ENCODE data around the gene SLC22A15.

Gene SLC22A15

DNA sequence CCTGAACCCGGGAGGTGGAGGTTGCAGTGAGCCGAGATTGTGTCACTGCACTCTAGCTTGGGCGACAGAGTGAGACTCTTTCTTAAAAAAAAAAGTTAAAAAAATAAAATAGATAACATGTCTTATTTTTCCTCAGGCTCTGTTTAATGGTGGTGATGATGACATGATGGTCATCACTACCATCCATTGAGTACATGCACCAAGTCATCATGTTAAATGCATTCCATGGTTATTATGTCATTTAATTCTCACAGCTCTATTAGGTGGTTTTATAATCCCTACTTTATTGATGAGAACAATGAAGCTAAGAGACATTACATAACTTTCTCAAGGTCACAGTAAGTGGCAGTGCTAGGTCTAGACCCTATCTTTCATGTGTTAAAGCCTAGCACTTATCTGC, 100.5 kb downstream of the SLC22A15 start:
- H3K4me1 ChIP-seq: no peaks in the 10 kb centered on the region
- in situ Hi-C loops (cut with MboI; ENCODE audit: low sequenced_read_pairs): no loop called here
- H3K36me3 ChIP-seq (replicated peaks): no peaks in the 10 kb centered on the region
- H3K9me3 ChIP-seq: no peaks in the 10 kb centered on the region
- no peak overlapping the region for H3K4me3 ChIP-seq
- DNase-seq (ENCODE audit: low spot score in 2 of 2): peak in 1 of 2 experiments; percentile 10
- no peaks in the 10 kb centered on the region for H3K27me3 ChIP-seq (ENCODE audit: low read depth)

DNA sequence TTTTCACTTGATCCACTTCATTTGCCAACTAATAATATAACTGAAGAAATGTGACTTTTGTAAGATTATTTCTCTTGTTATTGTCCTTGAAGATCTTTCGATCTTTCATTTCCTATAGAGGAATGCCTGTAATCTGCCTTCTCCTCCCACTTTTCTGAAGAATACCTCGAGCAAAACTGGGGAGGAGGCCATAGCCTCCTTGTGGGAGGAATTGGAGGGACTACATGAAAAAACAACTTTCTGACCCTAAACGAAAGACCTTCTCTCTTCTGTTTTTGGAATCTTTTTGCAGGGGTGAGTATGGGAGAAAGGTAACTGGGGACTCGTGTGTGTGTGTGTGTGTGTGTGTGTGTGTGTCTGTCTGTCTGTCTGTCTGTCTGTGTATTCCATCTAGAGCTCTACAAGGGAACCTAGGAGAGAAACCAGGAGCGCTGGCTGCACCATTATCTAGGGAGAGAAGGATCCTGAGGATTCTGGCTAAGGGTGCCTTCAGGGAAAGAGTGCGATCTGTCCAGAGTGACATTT, 102.4 kb downstream of the SLC22A15 start:
- DNase-seq (ENCODE audit: low spot score in 2 of 2): no peak
- in situ Hi-C loops (cut with MboI; ENCODE audit: low sequenced_read_pairs): no loop called here
- Histone ChIP-seq H3K4me3 (no peak overlapping the region), H3K36me3 (replicated peaks) (no peaks in the 10 kb centered on the region), H3K9me3 (no peaks in the 10 kb centered on the region; the same call in 1 of the 2 replicates), H3K27me3 (ENCODE audit: low read depth) (no peaks in the 10 kb centered on the region), H3K4me1 (no peaks in the 10 kb centered on the region)

DNA sequence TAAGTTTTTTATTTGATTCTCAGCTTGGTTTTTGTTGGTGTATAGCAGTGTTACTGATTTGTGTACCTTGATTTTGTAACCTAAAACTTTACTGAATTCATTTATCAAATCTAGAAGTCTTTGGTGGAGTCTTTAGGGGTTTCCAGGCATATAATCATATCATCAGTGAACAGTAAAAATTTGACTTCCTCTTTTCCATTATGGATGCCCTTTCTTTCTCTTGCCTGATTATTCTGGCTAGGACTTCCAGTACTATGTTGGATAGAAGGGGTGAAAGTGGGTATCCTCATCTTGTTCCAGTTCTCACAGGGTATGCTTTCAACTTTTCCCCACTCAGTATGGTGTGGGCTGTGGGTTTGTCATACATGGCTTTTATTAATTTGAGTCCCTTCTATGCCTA, 111.3 kb downstream of the SLC22A15 start:
- H3K9me3 ChIP-seq: no peaks in the 10 kb centered on the region; the same call in 1 of the 2 replicates
- H3K27me3 ChIP-seq (ENCODE audit: low read depth): no peaks in the 10 kb centered on the region
- in situ Hi-C loops (cut with MboI; ENCODE audit: low sequenced_read_pairs): no loop called here
- no peak for DNase-seq (ENCODE audit: low spot score in 2 of 2)
- no peaks in the 10 kb centered on the region for H3K36me3 ChIP-seq (replicated peaks)
- no peak overlapping the region for H3K4me3 ChIP-seq
- no peaks in the 10 kb centered on the region for H3K4me1 ChIP-seq

DNA sequence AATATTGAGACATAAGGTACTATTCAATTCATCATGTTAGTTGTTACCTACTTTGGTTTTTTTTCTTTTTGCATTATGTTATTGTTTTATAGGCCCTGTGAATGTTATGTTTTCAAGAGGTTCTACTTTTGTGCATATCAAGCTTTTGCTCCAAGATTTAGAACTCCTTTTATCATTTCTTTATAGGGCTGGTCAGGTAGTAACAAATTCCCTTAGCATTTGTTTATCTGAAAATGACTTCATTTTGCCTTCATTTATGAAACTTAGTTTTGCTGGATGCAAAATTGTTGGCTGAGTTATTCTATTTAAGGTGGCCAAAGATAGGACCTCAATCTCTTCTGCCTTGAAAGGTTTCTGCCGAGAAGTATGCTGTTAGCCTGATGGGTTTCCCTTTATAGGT, 113.6 kb downstream of the SLC22A15 start:
- no peaks in the 10 kb centered on the region for H3K36me3 ChIP-seq (replicated peaks)
- in situ Hi-C loops (cut with MboI; ENCODE audit: low sequenced_read_pairs): no loop called here
- no peak overlapping the region for H3K4me3 ChIP-seq
- no peaks in the 10 kb centered on the region for H3K9me3 ChIP-seq
- no peak for DNase-seq (ENCODE audit: low spot score in 2 of 2)
- no peaks in the 10 kb centered on the region for H3K27me3 ChIP-seq (ENCODE audit: low read depth)
- no peaks in the 10 kb centered on the region for H3K4me1 ChIP-seq

DNA sequence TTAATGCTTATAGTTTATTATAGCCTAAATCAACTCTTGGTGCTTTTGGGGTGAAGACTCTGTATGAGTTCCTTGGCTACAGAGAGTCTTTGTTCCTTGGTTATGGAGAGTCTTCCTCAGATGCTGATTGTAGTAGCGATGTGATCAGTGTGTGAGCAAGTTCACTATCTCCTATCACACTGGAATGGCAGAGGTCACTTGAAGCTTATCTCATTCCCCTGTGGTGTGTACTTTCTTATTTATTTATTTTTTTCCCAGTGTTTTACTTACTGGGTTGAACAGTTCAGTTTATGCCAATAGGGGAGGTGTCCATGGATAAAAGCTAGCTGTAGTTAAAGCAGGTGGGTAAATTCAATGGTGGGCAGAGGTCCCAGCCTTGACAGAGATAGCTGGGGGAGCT, 114.8 kb downstream of the SLC22A15 start:
- in situ Hi-C loops (cut with MboI; ENCODE audit: low sequenced_read_pairs): no loop called here
- Histone ChIP-seq H3K4me3 (no peak overlapping the region), H3K27me3 (ENCODE audit: low read depth) (no peaks in the 10 kb centered on the region), H3K36me3 (replicated peaks) (no peaks in the 10 kb centered on the region), H3K4me1 (no peaks in the 10 kb centered on the region), H3K9me3 (no peaks in the 10 kb centered on the region; the same call in 1 of the 2 replicates)
- no peak for DNase-seq (ENCODE audit: low spot score in 2 of 2)

DNA sequence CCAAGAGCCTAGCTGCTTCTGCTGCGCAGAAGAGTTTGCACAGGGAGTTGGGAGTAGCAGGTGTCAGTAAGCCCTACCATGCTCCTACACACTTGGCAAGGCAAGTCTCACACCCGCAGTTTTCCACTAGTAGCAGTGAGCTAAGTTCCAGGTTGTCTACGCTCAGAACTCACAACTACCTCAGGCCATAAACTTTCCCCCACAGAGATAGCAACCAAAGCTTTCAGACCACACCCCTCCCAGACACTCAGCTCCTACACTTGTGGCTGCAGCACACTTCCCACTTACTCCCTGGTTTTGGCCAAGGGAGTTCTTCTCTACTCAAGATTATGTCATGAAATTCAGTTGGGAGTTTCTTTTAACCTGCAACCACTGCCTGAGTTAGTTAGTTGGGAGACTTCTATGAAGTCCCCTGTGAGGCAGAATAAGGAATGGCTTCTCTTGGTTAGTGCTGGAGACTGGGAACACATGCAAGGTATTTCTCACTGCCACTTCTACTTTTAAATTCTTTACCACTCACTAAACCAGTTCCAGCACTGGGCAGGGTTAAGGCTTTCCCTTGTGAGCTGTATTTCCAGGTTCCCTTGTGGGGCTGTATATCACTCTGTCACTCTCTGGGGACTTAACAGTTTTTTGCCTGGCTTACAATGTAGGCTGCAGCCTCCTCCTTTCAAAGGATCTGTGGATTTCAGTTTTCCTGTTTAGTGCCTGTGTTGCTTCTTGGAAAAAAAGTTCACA, 116.6 kb downstream of the SLC22A15 start:
- Histone ChIP-seq H3K4me3 (no peak overlapping the region), H3K9me3 (no peaks in the 10 kb centered on the region; the same call in 1 of the 2 replicates), H3K27me3 (ENCODE audit: low read depth) (no peaks in the 10 kb centered on the region), H3K4me1 (no peaks in the 10 kb centered on the region), H3K36me3 (replicated peaks) (no peaks in the 10 kb centered on the region)
- DNase-seq (ENCODE audit: low spot score in 2 of 2): no peak
- in situ Hi-C loops (cut with MboI; ENCODE audit: low sequenced_read_pairs): no loop called here

DNA sequence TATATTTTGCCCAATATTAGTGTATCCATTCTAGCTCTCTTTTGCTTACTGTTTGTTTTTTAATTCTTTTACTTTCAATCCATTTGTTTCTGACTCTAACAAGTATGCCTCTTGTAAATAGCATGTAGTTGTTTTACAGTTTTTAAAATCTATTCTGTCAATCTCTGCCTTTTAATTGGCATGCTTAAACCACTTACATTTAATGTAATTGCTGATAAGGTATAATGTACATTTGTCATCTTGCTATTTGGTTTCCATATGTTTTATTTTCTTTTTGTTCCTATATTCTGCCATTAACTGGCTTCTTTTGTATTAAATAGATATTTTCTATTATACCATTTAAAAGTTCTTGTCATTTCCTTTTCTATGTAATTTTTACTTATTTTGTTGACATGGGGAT, 118.7 kb downstream of the SLC22A15 start:
- H3K9me3 ChIP-seq: no peaks in the 10 kb centered on the region; the same call in 1 of the 2 replicates
- no peaks in the 10 kb centered on the region for H3K4me1 ChIP-seq
- in situ Hi-C loops (cut with MboI; ENCODE audit: low sequenced_read_pairs): no loop called here
- H3K27me3 ChIP-seq (ENCODE audit: low read depth): no peaks in the 10 kb centered on the region
- no peaks in the 10 kb centered on the region for H3K36me3 ChIP-seq (replicated peaks)
- DNase-seq (ENCODE audit: low spot score in 2 of 2): no peak
- no peak overlapping the region for H3K4me3 ChIP-seq

DNA sequence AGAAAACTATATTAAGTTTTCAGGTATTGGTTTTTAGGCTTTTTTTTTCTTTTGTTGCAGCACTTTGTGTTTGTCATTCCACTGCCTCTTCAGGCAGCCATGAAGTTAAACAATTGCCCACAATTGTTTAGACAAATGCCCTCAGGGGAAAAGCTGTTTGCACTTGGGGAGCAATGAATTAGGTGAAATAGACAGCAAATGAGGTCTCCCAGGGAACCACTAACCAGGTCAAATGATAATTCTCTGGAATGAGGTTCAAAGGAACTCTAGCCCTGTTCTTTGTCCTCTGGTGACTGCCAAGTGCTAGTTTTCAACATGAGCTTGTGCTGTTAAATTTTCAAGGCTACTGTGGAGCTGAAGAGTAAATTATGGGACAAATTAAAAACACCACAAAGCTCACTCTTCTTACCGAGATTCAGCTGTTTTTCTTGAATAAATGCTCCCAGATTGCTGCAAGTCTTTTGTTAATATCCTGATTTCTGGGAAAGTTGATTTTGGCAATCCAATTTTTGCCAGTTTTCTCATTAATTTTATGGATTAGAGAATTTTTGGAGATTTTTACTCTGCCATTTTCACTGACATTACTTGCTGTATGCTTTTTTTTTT, 119.8 kb downstream of the SLC22A15 start:
- Histone ChIP-seq H3K9me3 (no peaks in the 10 kb centered on the region; the same call in 1 of the 2 replicates), H3K36me3 (replicated peaks) (no peaks in the 10 kb centered on the region), H3K4me3 (no peak overlapping the region), H3K4me1 (no peaks in the 10 kb centered on the region), H3K27me3 (ENCODE audit: low read depth) (no peaks in the 10 kb centered on the region)
- DNase-seq (ENCODE audit: low spot score in 2 of 2): peak in 1 of 2 experiments; percentile 40
- in situ Hi-C loops (cut with MboI; ENCODE audit: low sequenced_read_pairs): no loop called here

DNA sequence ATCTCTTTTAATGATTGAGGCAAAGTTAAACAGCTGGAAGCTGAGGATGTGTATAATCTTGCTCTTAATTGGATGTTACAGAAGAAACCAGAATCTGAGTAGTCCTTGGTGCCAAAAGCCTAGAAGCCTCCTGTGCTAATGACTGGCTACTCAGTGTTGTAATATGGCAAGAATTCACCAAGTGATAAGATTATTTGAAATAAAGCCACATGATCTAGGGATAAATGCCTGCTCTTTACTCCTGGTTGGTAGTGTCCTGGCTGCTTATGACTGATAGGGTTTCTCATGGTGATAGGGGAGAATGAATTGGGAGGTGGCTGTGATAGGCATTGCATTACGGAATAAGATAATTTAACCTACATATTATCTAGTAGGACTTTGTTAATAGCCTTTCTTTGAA, 121.3 kb downstream of the SLC22A15 start:
- no peaks in the 10 kb centered on the region for H3K36me3 ChIP-seq (replicated peaks)
- in situ Hi-C loops (cut with MboI; ENCODE audit: low sequenced_read_pairs): no loop called here
- no peak for DNase-seq (ENCODE audit: low spot score in 2 of 2)
- no peaks in the 10 kb centered on the region; the same call in 1 of the 2 replicates for H3K9me3 ChIP-seq
- no peaks in the 10 kb centered on the region for H3K27me3 ChIP-seq (ENCODE audit: low read depth)
- no peaks in the 10 kb centered on the region for H3K4me1 ChIP-seq
- H3K4me3 ChIP-seq: no peak overlapping the region

DNA sequence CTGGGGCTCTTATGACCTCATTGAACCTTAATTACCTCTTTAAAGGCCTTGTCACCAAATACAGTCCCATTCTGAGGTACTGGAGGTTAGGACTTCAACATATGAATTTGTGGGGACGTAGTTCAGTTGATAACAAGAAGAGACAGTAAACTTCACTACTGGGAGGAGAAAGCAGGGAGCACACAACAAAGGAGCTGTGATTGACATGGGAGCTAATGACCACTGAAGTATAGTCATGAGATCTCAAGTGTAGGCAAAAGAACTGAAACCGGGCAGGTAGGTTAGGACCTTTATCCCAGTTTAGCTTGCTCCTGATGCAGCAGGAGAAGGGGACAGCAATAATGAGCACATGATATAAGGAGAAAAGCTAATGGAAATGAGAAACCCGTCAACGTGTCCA, 123.1 kb downstream of the SLC22A15 start:
- no peak for DNase-seq (ENCODE audit: low spot score in 2 of 2)
- Histone ChIP-seq H3K4me1 (no peaks in the 10 kb centered on the region), H3K27me3 (ENCODE audit: low read depth) (no peaks in the 10 kb centered on the region), H3K36me3 (replicated peaks) (no peaks in the 10 kb centered on the region), H3K4me3 (no peak overlapping the region), H3K9me3 (no peaks in the 10 kb centered on the region; the same call in 1 of the 2 replicates)
- in situ Hi-C loops (cut with MboI; ENCODE audit: low sequenced_read_pairs): no loop called here

DNA sequence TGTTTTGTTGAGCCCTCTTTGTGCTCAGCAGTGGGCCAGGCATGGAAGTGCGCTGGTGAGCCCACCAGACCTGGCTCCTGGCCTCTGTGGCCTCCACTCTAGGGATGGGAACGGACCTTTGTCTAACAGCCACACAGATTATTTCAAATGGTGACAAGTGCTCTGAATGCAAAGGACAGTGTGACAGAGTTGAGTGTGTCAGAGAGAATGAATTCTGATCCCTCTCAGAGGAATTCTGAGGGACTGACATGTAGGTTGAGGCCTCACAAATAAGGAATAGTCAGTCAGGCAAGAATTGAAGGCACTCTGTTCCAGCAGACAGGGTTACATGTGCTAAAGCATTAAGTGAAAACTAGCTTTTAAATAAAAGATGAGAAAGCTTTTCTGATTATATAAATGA, 123.6 kb downstream of the SLC22A15 start:
- Histone ChIP-seq H3K27me3 (ENCODE audit: low read depth) (no peaks in the 10 kb centered on the region), H3K4me3 (no peak overlapping the region), H3K36me3 (replicated peaks) (no peaks in the 10 kb centered on the region), H3K4me1 (no peaks in the 10 kb centered on the region), H3K9me3 (no peaks in the 10 kb centered on the region; the same call in 1 of the 2 replicates)
- no peak for DNase-seq (ENCODE audit: low spot score in 2 of 2)
- in situ Hi-C loops (cut with MboI; ENCODE audit: low sequenced_read_pairs): no loop called here

DNA sequence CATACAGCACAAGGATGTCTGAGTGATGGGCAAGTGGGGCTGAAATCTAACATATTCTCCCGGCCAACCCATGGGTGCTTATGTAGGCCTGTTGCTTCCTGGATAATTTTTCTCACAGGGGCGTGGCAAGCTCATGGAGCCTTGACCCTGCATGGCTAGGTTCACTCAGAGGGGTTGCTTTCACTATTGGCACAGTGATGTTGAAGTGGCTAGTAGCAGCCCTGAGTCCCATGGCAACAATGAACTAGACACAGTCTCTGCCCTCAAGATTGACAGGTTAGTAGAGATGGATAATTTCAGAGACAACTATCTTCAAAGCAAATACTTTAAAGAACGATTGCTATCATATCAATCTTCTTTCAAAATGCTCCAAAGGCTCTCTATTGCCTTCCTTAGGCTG, 128.4 kb downstream of the SLC22A15 start:
- H3K36me3 ChIP-seq (replicated peaks): no peaks in the 10 kb centered on the region
- H3K4me3 ChIP-seq: no peak overlapping the region
- H3K27me3 ChIP-seq (ENCODE audit: low read depth): no peaks in the 10 kb centered on the region
- DNase-seq (ENCODE audit: low spot score in 2 of 2): no peak
- in situ Hi-C loops (cut with MboI; ENCODE audit: low sequenced_read_pairs): no loop called here
- H3K9me3 ChIP-seq: no peaks in the 10 kb centered on the region
- H3K4me1 ChIP-seq: no peaks in the 10 kb centered on the region

DNA sequence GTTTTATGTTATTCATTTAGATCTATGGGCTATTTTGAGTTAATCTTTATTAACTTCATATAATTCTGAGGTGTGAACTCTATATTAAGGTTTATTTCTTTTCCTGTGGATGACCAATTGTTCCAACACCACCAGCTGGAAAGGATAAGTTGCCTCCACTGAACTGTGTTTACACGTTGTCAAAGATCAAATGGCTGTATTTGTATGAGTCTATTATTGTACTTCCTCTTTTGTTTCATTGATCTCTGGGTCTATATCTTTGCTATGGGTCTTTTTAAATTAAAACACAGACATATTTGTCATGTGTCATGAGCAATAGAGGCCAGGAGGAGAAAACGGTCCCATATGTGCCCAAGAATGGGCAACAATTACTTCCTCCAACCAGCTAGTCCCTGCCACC, 129.7 kb downstream of the SLC22A15 start:
- no peaks in the 10 kb centered on the region for H3K4me1 ChIP-seq
- in situ Hi-C loops (cut with MboI; ENCODE audit: low sequenced_read_pairs): no loop called here
- H3K27me3 ChIP-seq (ENCODE audit: low read depth): no peaks in the 10 kb centered on the region
- H3K36me3 ChIP-seq (replicated peaks): no peaks in the 10 kb centered on the region
- no peaks in the 10 kb centered on the region for H3K9me3 ChIP-seq
- no peak for DNase-seq (ENCODE audit: low spot score in 2 of 2)
- H3K4me3 ChIP-seq: no peak overlapping the region

DNA sequence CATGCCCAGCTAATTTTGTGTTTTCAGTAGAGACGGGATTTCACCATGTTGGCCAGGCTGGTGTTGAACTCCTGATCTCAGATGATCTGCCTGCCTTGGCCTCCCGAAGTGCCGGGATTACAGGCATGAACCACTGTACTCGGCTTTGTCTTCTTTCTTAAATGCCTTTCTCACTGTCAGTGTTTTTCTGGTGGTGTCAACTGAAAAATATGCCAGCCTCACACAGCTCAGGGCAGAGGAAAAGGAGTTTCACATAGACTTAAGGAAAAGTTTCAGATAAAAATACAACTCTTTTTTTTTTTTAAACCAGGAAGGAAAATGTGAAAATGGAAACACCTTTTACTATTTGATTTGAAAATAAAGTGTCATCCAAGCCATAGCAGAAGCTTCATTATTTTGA, 130.3 kb downstream of the SLC22A15 start:
- DNase-seq (ENCODE audit: low spot score in 2 of 2): no peak
- in situ Hi-C loops (cut with MboI; ENCODE audit: low sequenced_read_pairs): no loop called here
- Histone ChIP-seq H3K27me3 (ENCODE audit: low read depth) (no peaks in the 10 kb centered on the region), H3K9me3 (no peaks in the 10 kb centered on the region), H3K36me3 (replicated peaks) (no peaks in the 10 kb centered on the region), H3K4me3 (no peak overlapping the region), H3K4me1 (no peaks in the 10 kb centered on the region)

All from HAP-1 (cell line).